PC-3 (cell line): ENCODE measurements around the gene C1QC. TPM values are rescaled to one million over a fixed set of nuclear protein-coding genes. Genes with fewer than 3 reads are reported as not detected.

ENCODE experiments used
- ATAC-seq: fragments of 200-7000 bp; cut with Tn5 transposase; 2 replicates; pipeline ENCODE4 v1.9.1; 2020; ENCODE audit warnings: mild to moderate bottlenecking, moderate library complexity
- BruUV-seq: library from RNA; stranded (reverse); fragments of 400-500 nt; replicated peaks from 2 replicates; lab custom pipeline; 2021; lab: Mats Ljungman, UMichigan
- CTCF ChIA-PET: fragments of 300-600 bp; sonication (Branson Sonifier 250); formaldehyde crosslinking; loops from one replicate; lab custom pipeline; 2022; ENCODE audit warnings: antibody characterized with exemption; lab: Charles Lee
- POLR2A ChIA-PET: fragments of 300-600 bp; sonication (Branson Sonifier 250); formaldehyde crosslinking; loops from one replicate; lab custom pipeline; 2022; ENCODE audit warnings: antibody characterized with exemption; ENCODE audit not compliant: unreplicated experiment; lab: Charles Lee
- DNase-seq: peaks from one replicate; pipeline ENCODE4 v3.0.0-alpha.2; 2015
- H2AFZ ChIP-seq: fragments of 300-600 bp; sonication (generic); 2 replicates; pipeline ENCODE4 v1.6.0; 2016; ENCODE audit warnings: antibody characterized with exemption, low read length
- H3F3A ChIP-seq: fragments of 300-600 bp; sonication (generic); one replicate; pipeline ENCODE4 v1.6.0; 2017; ENCODE audit warnings: antibody characterized with exemption, low read length, control low read depth, mild to moderate bottlenecking; ENCODE audit not compliant: unreplicated experiment
- H3K27ac ChIP-seq: fragments of 300-600 bp; sonication (generic); 2 replicates; pipeline ENCODE4 v1.5.1; 2016; ENCODE audit warnings: mild to moderate bottlenecking, low read length
- H3K27me3 ChIP-seq: fragments of 300-600 bp; sonication (generic); 2 replicates; pipeline ENCODE4 v1.6.1; 2016; ENCODE audit warnings: low read length, mixed read lengths
- H3K36me3 ChIP-seq: fragments of 300-600 bp; sonication (generic); 2 replicates; pipeline ENCODE4 v1.6.1; 2016; ENCODE audit warnings: low read depth, mixed run types, low read length, mixed read lengths
- H3K4me1 ChIP-seq: fragments of 300-600 bp; sonication (generic); 2 replicates; pipeline ENCODE4 v1.5.1; 2016; ENCODE audit warnings: low read length; ENCODE audit not compliant: insufficient read depth
- H3K4me2 ChIP-seq: fragments of 300-600 bp; sonication (generic); 2 replicates; pipeline ENCODE4 v1.6.0; 2016; ENCODE audit warnings: low read length
- H3K4me3 ChIP-seq: fragments of 300-600 bp; sonication (generic); 2 replicates; pipeline ENCODE4 v1.5.1; 2016; ENCODE audit warnings: mild to moderate bottlenecking, low read length, mixed read lengths
- H3K79me2 ChIP-seq: fragments of 300-600 bp; sonication (generic); 2 replicates; pipeline ENCODE4 v1.6.1; 2017; ENCODE audit warnings: low read length, mixed read lengths
- H3K9ac ChIP-seq: fragments of 300-600 bp; sonication (generic); 2 replicates; pipeline ENCODE4 v1.6.0; 2016; ENCODE audit warnings: mild to moderate bottlenecking, low read length
- H3K9me2 ChIP-seq: fragments of 300-600 bp; sonication (generic); replicated peaks from 2 replicates; pipeline ENCODE4 v1.6.1; 2016; ENCODE audit warnings: mixed run types, low read length, mixed read lengths
- H3K9me3 ChIP-seq: fragments of 300-600 bp; sonication (generic); 2 replicates; pipeline ENCODE4 v1.6.1; 2016; ENCODE audit warnings: low read length, mixed read lengths
- H4K20me1 ChIP-seq: fragments of 300-600 bp; sonication (generic); 2 replicates; pipeline ENCODE4 v1.6.1; 2016; ENCODE audit warnings: low read length, mixed read lengths
- EZH2 ChIP-seq: fragments of 300-600 bp; sonication (generic); IDR thresholded peaks from one replicate; pipeline ENCODE4 v1.6.1; 2017; ENCODE audit warnings: antibody characterized with exemption, mild to moderate bottlenecking, low read length; ENCODE audit not compliant: unreplicated experiment
- EZH2phosphoT487 ChIP-seq: fragments of 300-600 bp; sonication (generic); IDR thresholded peaks from 2 replicates; pipeline ENCODE4 v1.6.1; 2018; ENCODE audit warnings: mild to moderate bottlenecking, antibody characterized with exemption, low read length, borderline replicate concordance
- intact Hi-C: fragments of 100-400 bp; cut with micrococcal nuclease; formaldehyde crosslinking; loops from 2 replicates; pipeline ENCODE4 v1.9.0; 2023
- total RNA-seq: library from RNA; depleted of rRNA; stranded (reverse); fragments of >200 nt; gene quantifications from 2 replicates; pipeline ENCODE4 v1.2.3, GENCODE V29; 2014
- TF ChIP-seq, protein P1 (sequence below): fragments of 300-600 bp; sonication (generic); conservative IDR thresholded peaks from 2 replicates; pipeline ENCODE4 v1.5.1; 2017; ENCODE audit warnings: antibody characterized with exemption, low read depth, mild to moderate bottlenecking, low read length

Gene C1QC
- total RNA-seq, 1 experiment from 2014 or later: not detected

DNA sequence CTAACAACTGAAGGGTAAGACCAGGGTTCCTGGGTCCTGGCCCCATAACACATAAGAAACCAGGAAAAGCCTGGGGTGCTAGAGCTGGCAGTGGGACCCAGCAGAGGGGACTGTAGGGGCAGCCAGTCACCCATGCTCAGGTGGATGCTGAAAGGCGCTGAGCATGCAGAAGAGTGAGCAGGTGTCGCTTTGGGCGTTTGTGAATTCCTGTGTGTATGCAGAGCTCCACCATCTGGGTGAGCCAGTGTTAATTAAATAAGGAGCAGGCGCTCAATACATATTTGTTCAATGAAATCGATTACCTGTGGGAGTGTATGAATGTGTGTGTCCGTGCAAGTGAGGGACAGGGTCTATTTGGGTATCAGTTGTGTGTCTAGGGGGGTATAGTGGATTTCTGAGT lies 6.5 kb upstream of the C1QC start:
- Histone ChIP-seq H3K36me3 (no peaks in the 10 kb centered on the region), H3K4me3 (no peak overlapping the region), H3K79me2 (no peaks in the 10 kb centered on the region), H4K20me1 (no peaks in the 10 kb centered on the region), H3K9me3 (no peaks in the 10 kb centered on the region), H3K4me1 (no peaks in the 10 kb centered on the region), H3K27me3 (peaks cover 3% of the 10 kb centered on the region; the same call in 1 of the 2 replicates), H2AFZ (no peak overlapping the region), H3K9ac (no peak overlapping the region), H3K9me2 (no peaks in the 10 kb centered on the region), H3F3A (no peaks in the 10 kb centered on the region), H3K27ac (no peak overlapping the region), H3K4me2 (no peak overlapping the region)
- ATAC-seq: no peak
- POLR2A ChIA-PET: no interaction called here
- CTCF ChIA-PET: no interaction called here
- no peak for TF ChIP-seq EZH2phosphoT487
- DNase-seq: no peak
- intact Hi-C loops: no loop called here
- no TSS peak for BruUV-seq

DNA sequence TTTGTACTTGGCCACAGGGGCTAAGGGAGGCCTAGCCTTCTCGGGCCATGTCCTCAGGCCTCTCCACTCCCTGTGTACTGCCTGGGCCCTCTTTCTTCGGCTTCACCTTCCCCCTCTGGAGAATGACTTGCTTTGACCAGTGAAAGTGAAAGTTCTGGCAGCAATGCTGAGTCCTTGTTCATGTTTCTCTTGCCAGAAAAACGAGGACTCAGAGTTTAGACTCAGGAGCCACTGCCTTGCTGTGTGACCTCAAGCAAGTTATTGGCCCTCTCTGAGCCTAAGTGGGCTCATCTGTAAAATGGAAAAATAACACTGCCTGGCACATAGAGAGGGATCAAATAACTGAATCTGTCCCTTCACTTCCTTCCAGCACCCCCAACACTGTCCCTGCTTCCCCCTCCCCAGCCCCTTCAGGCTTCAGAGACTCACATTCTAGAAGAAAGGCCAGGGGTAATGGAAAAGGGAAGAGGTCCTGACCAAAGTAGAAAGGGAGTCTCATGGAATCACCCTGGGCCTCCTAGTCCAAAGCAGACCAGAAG lies 5.5 kb upstream of the C1QC start:
- ATAC-seq (no peak), DNase-seq (no peak)
- Histone ChIP-seq H3F3A (no peaks in the 10 kb centered on the region), H3K4me3 (no peak overlapping the region), H3K27me3 (no peaks in the 10 kb centered on the region), H2AFZ (no peak overlapping the region), H3K4me1 (no peaks in the 10 kb centered on the region), H3K9me3 (no peaks in the 10 kb centered on the region), H3K9me2 (no peaks in the 10 kb centered on the region), H4K20me1 (no peaks in the 10 kb centered on the region), H3K36me3 (no peaks in the 10 kb centered on the region), H3K79me2 (no peaks in the 10 kb centered on the region), H3K4me2 (no peak overlapping the region), H3K9ac (no peak overlapping the region), H3K27ac (no peak overlapping the region)
- POLR2A ChIA-PET: no interaction called here
- CTCF ChIA-PET: no interaction called here
- BruUV-seq: no TSS peak
- TF ChIP-seq, protein P1, sequence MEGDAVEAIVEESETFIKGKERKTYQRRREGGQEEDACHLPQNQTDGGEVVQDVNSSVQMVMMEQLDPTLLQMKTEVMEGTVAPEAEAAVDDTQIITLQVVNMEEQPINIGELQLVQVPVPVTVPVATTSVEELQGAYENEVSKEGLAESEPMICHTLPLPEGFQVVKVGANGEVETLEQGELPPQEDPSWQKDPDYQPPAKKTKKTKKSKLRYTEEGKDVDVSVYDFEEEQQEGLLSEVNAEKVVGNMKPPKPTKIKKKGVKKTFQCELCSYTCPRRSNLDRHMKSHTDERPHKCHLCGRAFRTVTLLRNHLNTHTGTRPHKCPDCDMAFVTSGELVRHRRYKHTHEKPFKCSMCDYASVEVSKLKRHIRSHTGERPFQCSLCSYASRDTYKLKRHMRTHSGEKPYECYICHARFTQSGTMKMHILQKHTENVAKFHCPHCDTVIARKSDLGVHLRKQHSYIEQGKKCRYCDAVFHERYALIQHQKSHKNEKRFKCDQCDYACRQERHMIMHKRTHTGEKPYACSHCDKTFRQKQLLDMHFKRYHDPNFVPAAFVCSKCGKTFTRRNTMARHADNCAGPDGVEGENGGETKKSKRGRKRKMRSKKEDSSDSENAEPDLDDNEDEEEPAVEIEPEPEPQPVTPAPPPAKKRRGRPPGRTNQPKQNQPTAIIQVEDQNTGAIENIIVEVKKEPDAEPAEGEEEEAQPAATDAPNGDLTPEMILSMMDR: no peak
- TF ChIP-seq EZH2phosphoT487: no peak
- no peak for TF ChIP-seq EZH2
- intact Hi-C loops: no loop called here

DNA sequence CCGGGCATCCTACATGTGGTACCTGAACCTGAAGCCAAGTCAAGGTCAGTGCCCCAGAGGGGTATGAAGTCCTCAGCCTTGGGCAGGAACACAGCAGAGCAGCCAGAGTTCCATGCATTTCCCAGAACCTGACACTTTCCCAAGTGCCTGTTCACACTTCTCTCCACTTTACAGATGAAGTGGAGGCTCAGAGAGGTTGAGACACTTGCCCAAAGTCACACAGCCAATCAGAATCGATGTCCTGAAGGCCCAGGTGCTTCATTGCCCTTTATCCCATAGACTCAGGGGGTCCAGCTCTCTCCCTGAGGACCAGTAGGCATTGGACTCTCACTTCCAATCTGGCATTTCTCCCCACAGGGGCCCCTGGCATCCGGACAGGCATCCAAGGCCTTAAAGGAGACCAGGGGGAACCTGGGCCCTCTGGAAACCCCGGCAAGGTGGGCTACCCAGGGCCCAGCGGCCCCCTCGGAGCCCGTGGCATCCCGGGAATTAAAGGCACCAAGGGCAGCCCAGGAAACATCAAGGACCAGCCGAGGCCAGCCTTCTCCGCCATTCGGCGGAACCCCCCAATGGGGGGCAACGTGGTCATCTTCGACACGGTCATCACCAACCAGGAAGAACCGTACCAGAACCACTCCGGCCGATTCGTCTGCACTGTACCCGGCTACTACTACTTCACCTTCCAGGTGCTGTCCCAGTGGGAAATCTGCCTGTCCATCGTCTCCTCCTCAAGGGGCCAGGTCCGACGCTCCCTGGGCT lies 4.8 kb upstream of the C1QC start:
- no peaks in the 10 kb centered on the region for H3K79me2 ChIP-seq
- no peaks in the 10 kb centered on the region for H3F3A ChIP-seq
- no peaks in the 10 kb centered on the region for H3K4me1 ChIP-seq
- H3K9me3 ChIP-seq: no peaks in the 10 kb centered on the region
- no peaks in the 10 kb centered on the region for H3K27me3 ChIP-seq
- H3K4me2 ChIP-seq: no peak overlapping the region
- CTCF ChIA-PET: interaction anchor here (0.5 kb wide), 1 partner anchor 111 kb away, joined by 3 read pairs; no protein-coding TSS in a partner anchor
- no peak for DNase-seq
- intact Hi-C loops: no loop called here
- POLR2A ChIA-PET: no interaction called here
- no peak overlapping the region for H3K9ac ChIP-seq
- H3K27ac ChIP-seq: no peak overlapping the region
- ATAC-seq: no peak
- H3K4me3 ChIP-seq: no peak overlapping the region
- no peak for TF ChIP-seq EZH2phosphoT487
- TF ChIP-seq, protein P1: no peak
- TF ChIP-seq EZH2: no peak
- no peaks in the 10 kb centered on the region for H4K20me1 ChIP-seq
- no peaks in the 10 kb centered on the region for H3K9me2 ChIP-seq
- H2AFZ ChIP-seq: no peak overlapping the region
- no peaks in the 10 kb centered on the region for H3K36me3 ChIP-seq
- BruUV-seq: no TSS peak
